Activated CD8-positive, alpha-beta T cell treated with anti-CD3 and anti-CD28 coated beads for 36 hours (primary cell): Measurements from ENCODE around the gene CLSTN2. TPM values are rescaled to one million over a fixed set of nuclear protein-coding genes. Genes with fewer than 3 reads are reported as not detected.

Experiments used
- ATAC-seq: fragments of 200-7000 bp; cut with Tn5 transposase; one replicate; pipeline ENCODE4 v1.10.0; 2021; ENCODE audit warnings: mild to moderate bottlenecking, moderate library complexity
- CTCF ChIA-PET: fragments of 350-600 bp; sonication (Branson Sonifier 250); formaldehyde crosslinking; loops from one replicate; lab custom pipeline; 2021; ENCODE audit warnings: antibody characterized with exemption; lab: Charles Lee
- POLR2A ChIA-PET: fragments of 350-600 bp; sonication (Branson Sonifier 250); formaldehyde crosslinking; loops from one replicate; lab custom pipeline; 2021; ENCODE audit warnings: antibody characterized with exemption; lab: Charles Lee
- DNase-seq: peaks from one replicate; pipeline ENCODE4 v3.0.0-alpha.2; 2020
- H3K27ac Mint-ChIP-seq: one replicate; pipeline ENCODE4 v1.8.0; 2021; ENCODE audit warnings: mild to moderate bottlenecking, mixed read lengths
- H3K27me3 Mint-ChIP-seq: one replicate; pipeline ENCODE4 v1.8.0; 2021; ENCODE audit warnings: mixed read lengths
- H3K36me3 Mint-ChIP-seq: one replicate; pipeline ENCODE4 v1.8.0; 2021; ENCODE audit warnings: low read depth, mixed read lengths
- H3K4me1 Mint-ChIP-seq: one replicate; pipeline ENCODE4 v1.8.0; 2021; ENCODE audit warnings: low read depth, mixed read lengths
- H3K4me3 Mint-ChIP-seq: one replicate; pipeline ENCODE4 v1.8.0; 2021; ENCODE audit warnings: mild to moderate bottlenecking, moderate library complexity, mixed read lengths
- H3K9me3 Mint-ChIP-seq: one replicate; pipeline ENCODE4 v1.8.0; 2021; ENCODE audit warnings: mixed read lengths
- CTCF ChIP-seq: fragments of 200-600 bp; IDR thresholded peaks from one replicate; pipeline ENCODE4 v1.8.0; 2022; ENCODE audit warnings: antibody characterized with exemption, mild to moderate bottlenecking
- intact Hi-C: fragments of 100-400 bp; cut with micrococcal nuclease; formaldehyde crosslinking; loops from one replicate; pipeline ENCODE4 v1.10.0; 2022
- total RNA-seq, 2 experiments: library from RNA; stranded (reverse); gene quantifications; one replicate each; pipeline ENCODE4 v1.2.3, GENCODE V29; 2021

The CLSTN2 gene
- total RNA-seq, 2 experiments from 2014 or later: not detected

DNA sequence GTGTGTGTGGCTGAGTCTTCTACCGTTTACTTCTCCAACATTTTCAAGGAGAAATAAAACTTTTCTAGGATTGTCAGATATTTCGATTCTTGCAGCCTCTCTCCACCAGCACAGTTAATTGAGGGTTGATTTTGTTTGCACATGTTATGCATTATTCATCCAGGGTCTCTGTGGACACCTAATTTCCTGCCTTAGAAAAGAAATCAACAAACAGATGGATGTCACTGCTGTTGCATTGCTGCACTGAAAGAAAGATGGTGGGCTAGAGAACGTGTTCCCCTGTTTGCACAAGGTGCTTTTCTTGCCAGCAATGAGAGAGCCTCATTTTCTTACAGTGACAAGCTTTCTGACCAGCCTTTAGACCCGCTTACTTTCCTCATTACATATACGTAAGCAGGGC, 150.0 kb downstream of the CLSTN2 start:
- H3K27ac Mint-ChIP-seq: no peak overlapping the region
- no peaks in the 10 kb centered on the region for H3K9me3 Mint-ChIP-seq
- H3K4me3 Mint-ChIP-seq: no peak overlapping the region
- H3K27me3 Mint-ChIP-seq: peaks cover 2% of the 10 kb centered on the region
- intact Hi-C loops: no loop called here
- CTCF ChIA-PET: no interaction called here
- H3K4me1 Mint-ChIP-seq: no peaks in the 10 kb centered on the region
- no peak for TF ChIP-seq CTCF
- DNase-seq (no peak), ATAC-seq (no peak)
- POLR2A ChIA-PET: no interaction called here
- no peaks in the 10 kb centered on the region for H3K36me3 Mint-ChIP-seq

- no peaks in the 10 kb centered on the region for H3K9me3 Mint-ChIP-seq
- H3K4me1 Mint-ChIP-seq: no peaks in the 10 kb centered on the region
- POLR2A ChIA-PET: interaction anchor here (0.9 kb wide), 1 partner anchor 35 kb away, joined by 3 read pairs; no protein-coding TSS in a partner anchor
- DNase-seq: no peak
- no peak overlapping the region for H3K4me3 Mint-ChIP-seq
- H3K27ac Mint-ChIP-seq: no peak overlapping the region
- CTCF ChIA-PET: no interaction called here
- intact Hi-C loops: no loop called here
- H3K27me3 Mint-ChIP-seq: peaks cover 8% of the 10 kb centered on the region
- TF ChIP-seq CTCF: no peak
- ATAC-seq: no peak
- no peaks in the 10 kb centered on the region for H3K36me3 Mint-ChIP-seq
These were observed 151.7 kb downstream of the CLSTN2 start for GRCh38 chr3:140086642-140087041.

GRCh38 chr3:140088058-140088457, 153.1 kb downstream of the CLSTN2 start:
- ChIA-PET POLR2A (no interaction called here), CTCF (no interaction called here)
- Mint-ChIP-seq H3K27me3 (peaks cover 8% of the 10 kb centered on the region), H3K27ac (no peak overlapping the region), H3K9me3 (no peaks in the 10 kb centered on the region), H3K4me3 (no peak overlapping the region), H3K4me1 (no peaks in the 10 kb centered on the region), H3K36me3 (no peaks in the 10 kb centered on the region)
- TF ChIP-seq CTCF: no peak
- DNase-seq (no peak), ATAC-seq (no peak)
- intact Hi-C loops: no loop called here

- intact Hi-C loops: no loop called here
- no peak for TF ChIP-seq CTCF
- no peak overlapping the region for H3K27ac Mint-ChIP-seq
- peaks cover 12% of the 10 kb centered on the region for H3K27me3 Mint-ChIP-seq
- no peaks in the 10 kb centered on the region for H3K4me1 Mint-ChIP-seq
- POLR2A ChIA-PET: no interaction called here
- no peak overlapping the region for H3K4me3 Mint-ChIP-seq
- DNase-seq (no peak), ATAC-seq (no peak)
- no peaks in the 10 kb centered on the region for H3K36me3 Mint-ChIP-seq
- H3K9me3 Mint-ChIP-seq: no peaks in the 10 kb centered on the region
- CTCF ChIA-PET: no interaction called here
These were observed 153.5 kb downstream of the CLSTN2 start for GRCh38 chr3:140088513-140088912.

DNA sequence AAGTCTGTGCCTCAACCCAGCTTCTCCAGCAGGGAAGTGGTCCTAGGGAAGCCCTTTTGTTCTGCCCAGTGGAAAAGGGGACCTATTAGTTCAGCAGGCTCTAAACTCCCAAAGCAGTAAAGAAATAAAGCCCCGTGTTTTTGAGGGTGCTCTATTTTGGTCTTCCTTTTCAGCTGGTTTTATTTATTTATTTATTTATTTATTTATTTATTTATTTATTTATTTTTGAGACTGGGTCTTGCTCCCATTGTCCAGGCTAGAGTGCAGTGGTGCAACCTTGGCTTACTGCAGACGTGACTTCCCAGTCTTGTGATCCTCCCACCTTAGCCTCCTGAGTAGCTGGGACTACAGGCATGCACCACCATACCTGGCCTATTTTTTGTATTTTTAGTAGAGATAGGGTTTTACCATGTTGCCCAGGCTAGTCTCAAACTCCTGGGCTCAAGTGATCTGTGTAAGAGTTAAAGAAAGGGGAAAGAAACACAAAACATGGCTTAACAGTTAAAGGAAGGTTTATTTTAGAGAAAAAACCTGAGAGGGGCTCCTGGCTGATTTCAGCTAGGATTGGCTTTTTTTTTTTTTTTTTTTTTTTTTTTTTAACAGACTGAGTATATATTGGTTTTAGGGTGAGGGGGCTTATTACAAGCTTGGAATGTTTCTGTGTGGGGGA, 154.6 kb downstream of the CLSTN2 start:
- no peak for TF ChIP-seq CTCF
- ChIA-PET CTCF (no interaction called here), POLR2A (no interaction called here)
- Mint-ChIP-seq H3K4me1 (no peaks in the 10 kb centered on the region), H3K27ac (no peak overlapping the region), H3K9me3 (no peaks in the 10 kb centered on the region), H3K36me3 (no peaks in the 10 kb centered on the region), H3K27me3 (peaks cover 12% of the 10 kb centered on the region), H3K4me3 (no peak overlapping the region)
- intact Hi-C loops: no loop called here
- ATAC-seq (no peak), DNase-seq (no peak)
